ENCODE results near the gene CTNND2.
"Not testable (repeated sequence)": the region's sequence is repeated elsewhere in the genome, so short reads cannot be mapped to it uniquely, and the experiment has no call there.

CTNND2 gene

GRCh38 chr5:11383506-11384095 lies 520.6 kb downstream of the CTNND2 start:
- no peak for DNase-seq

DNA sequence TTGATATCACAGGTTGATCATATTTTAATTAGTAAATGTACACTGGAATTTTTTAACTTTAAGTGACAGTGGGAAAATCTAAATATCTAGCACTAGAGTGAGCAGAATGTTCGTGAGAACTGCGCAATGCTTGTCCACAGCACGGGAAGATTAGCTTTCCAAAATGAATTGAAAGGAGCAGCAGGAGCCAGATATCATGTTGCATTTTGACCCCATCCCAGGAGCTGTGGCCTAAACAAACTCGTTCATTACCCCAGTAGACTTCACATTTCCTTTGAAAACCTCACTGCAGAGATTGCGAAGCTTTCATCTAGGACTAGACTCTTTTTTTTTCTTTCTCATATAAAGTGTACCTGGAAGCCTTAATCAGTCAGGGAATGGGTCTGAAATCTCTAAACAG lies 525.8 kb downstream of the CTNND2 start:
- no peak for DNase-seq

DNA sequence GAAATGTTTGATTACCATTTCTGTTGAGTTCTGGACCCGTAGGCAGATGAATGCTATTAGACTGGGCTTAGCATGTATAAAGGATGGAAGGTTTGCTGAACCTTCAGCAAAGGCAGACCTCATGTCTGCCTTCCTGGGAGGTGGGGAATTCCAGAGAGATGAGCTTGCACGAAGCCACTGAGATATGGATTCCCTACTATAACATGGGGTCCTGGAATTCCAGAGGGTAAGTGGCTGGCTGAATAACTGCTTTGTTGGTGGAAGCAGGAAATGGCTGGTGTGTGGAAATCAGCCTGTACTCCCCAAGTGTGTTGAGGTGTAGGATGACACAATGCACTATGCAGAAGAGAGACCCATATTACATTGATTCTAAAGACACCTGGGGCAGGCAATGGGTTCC lies 526.4 kb downstream of the CTNND2 start:
- no peak for DNase-seq

GRCh38 chr5:11372191-11372590 lies 532.1 kb downstream of the CTNND2 start:
- DNase-seq: no peak

DNA sequence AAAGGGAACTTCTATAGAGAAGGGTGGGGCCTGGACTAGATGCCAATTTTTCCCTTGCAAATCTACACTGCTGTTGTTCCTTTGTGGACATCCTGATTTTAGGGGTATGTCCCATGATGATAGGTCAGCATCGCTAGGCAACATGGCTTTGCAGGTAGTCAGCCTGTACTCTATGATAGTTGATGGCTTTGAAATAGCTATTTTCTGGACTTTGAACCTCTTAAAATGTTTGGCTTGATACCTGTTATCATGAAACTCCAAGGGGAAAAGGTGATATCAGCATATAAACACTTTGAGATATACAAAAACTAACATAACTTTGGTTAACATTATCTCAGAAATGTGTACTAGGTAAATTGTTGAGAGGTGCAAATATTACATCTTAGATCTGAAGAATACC lies 533.2 kb downstream of the CTNND2 start:
- DNase-seq: no peak

GRCh38 chr5:11364531-11364930 lies 539.7 kb downstream of the CTNND2 start:
- no peak for DNase-seq

GRCh38 chr5:11363631-11364178 lies 540.5 kb downstream of the CTNND2 start:
- no peak for DNase-seq

DNA sequence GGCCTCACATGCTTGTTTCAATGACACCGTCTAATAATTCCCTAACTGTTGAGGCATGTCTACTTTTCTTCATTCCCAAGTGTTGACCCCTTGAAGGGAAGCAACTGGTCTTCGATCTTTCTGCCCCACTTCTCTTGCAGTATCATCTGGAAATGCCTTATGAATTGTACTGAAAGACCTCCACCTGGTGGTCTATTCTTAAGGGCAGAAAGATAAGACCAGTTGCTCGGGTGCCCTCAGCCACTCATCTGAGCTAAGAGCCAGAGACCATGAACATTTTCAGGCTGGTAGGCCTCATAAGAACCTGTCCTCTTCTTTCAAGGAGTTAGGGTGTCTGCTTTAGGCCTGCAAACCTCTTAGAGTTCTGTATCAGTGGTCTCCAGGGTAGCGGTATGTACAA lies 542.5 kb downstream of the CTNND2 start:
- no peak for DNase-seq

GRCh38 chr5:11357928-11358327 lies 546.3 kb downstream of the CTNND2 start:
- no peak for DNase-seq

GRCh38 chr5:11355491-11355890 lies 548.8 kb downstream of the CTNND2 start:
- no peak for DNase-seq

DNA sequence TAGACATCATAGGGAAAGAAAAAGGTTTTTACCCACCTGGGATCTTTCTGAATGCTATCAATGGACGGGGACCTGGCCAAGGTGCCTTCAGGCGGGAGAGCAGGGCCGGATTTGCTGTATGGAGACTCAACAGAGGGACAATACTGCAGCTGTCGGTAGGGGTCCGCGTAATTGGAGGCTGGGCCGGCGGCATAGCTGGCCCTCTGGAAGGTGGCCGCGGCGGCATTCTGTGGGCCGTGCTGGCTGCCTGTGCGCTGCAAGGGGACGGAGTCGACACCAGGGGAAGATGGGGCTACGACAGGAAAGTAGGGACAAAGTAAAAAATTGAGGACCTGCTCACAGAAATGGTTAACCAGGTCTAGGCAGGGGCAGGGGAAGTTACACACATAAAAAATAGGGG lies 557.9 kb downstream of the CTNND2 start:
- no peak for DNase-seq

- no peak for DNase-seq
Observed at GRCh38 chr5:11335881-11336760, 568.1 kb downstream of the CTNND2 start.

DNA sequence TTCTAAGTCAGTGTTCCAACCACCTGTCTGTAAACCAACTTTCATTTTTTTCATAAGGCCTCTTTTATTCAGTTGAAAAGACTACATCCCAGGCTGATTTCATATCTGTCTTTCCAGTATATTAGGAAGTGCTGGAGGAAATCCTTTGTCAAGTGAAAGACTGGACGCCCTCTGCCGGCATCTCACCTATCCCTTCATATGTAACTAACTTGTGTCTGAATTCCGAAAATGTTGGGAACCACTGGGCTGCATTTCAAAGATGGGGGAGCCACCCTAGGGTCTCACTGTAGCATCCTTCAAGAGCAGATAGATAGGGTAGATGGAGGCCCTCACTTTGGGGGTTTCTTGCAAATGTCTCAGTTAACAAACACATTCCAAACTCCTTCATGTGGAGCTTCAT lies 569.8 kb downstream of the CTNND2 start:
- no peak for DNase-seq

DNA sequence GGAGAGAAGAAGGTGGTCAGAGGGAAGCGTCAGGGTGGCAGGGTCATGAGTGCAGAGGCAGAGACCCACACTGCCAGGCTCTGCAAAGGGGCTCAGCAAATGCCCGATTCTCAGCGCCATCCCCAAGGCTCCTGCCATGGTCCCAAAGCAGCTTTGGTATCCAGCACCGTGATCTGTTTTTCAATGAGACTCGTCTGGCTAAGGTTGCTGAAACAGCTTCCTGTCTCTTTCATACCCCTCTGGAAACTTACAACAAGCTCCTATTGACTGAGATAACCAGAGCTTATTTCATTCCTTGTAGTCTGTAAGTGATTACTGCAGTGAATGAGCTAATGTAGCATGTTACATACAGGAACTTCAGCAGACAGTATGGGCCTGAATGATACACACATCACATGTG lies 574.6 kb downstream of the CTNND2 start:
- no peak for DNase-seq

- DNase-seq: no peak
Observed at GRCh38 chr5:11324521-11325289, 579.5 kb downstream of the CTNND2 start.

GRCh38 chr5:11323761-11324160 lies 580.5 kb downstream of the CTNND2 start:
- no peak for DNase-seq

DNA sequence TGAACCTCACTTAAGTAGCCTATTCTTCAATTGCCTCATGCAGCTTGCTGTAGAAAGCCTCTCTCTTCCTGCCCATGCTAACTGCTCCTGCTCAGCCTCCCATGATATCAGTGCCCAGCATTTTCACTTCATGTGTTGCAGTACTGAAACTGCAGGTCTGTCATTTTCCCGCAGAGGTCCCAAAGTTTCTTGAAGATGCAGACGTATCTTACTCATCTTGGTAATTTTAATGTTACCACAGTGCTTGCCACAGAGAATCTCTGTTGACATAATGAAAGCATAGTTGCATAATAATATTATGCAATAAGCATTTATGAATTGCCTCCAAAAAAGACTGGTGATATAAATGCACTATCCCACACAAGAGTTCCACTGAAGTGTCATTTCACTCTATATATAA lies 582.1 kb downstream of the CTNND2 start:
- DNase-seq: no peak

GRCh38 chr5:11319836-11320580 lies 584.2 kb downstream of the CTNND2 start:
- DNase-seq: no peak

GRCh38 chr5:11313694-11314093 lies 590.6 kb downstream of the CTNND2 start:
- not testable (repeated sequence) for DNase-seq

DNA sequence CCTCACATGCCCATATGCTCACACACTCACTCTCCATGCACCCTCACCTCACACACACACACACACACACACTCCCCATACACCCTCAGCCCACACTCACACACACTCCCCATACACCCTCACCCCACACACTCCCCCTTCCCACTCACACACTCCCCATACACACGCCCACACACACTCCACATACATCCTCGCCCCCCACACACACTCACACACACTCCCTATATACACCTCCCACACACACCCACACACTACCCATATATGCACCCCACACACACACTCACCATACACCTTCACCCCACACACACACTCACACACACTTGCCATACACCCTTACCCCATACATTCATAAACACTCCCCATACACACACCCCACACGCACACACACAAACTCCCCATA lies 592.5 kb downstream of the CTNND2 start:
- DNase-seq: no peak

DNA sequence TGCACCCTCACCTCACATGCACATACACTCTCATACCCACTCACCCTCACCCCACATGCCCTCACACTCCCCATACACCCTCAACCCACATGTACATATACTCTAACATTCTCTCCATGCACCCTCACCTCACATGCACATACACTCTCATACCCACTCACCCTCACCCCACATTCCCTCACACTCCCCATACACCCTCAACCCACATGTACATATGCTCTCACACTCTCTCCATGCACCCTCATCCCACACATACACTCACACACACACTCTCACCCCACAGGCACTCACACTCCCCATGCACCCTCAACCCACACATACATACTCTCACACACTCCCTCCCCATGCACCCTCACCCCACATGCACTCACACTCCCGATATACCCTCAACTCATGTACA lies 593.0 kb downstream of the CTNND2 start:
- no peak for DNase-seq

- DNase-seq: no peak
Observed at GRCh38 chr5:11310158-11310557, 594.1 kb downstream of the CTNND2 start.

- DNase-seq: no peak
Observed at GRCh38 chr5:11306365-11306764, 597.9 kb downstream of the CTNND2 start.
